SK-N-MC (cell line): Measurements from ENCODE around the gene EEF1AKMT4.
A peak's percentile ranks its signal among the peaks of the same experiment; 100 is the strongest.

Source experiments
- DNase-seq: peaks from one replicate; pipeline ENCODE4 v3.0.0-alpha.2; 2011; ENCODE audit warnings: low read depth, low spot score
- H3K27ac ChIP-seq: fragments of 200-600 bp; sonication (generic); 2 replicates; pipeline ENCODE4 v1.5.1; 2016; ENCODE audit warnings: mixed run types
- H3K36me3 ChIP-seq: fragments of 200-600 bp; sonication (generic); 2 replicates; pipeline ENCODE4 v1.6.1; 2017; ENCODE audit warnings: antibody characterized with exemption, low read length, mixed read lengths; ENCODE audit not compliant: insufficient read depth
- H3K4me3 ChIP-seq: fragments of 200-600 bp; sonication (generic); 2 replicates; pipeline ENCODE4 v1.5.1; 2016
- H3K9ac ChIP-seq: fragments of 200-600 bp; sonication (generic); 2 replicates; pipeline ENCODE4 v1.8.0; 2017; ENCODE audit warnings: mixed run types, mixed read lengths; ENCODE audit not compliant: insufficient read length
- H3K9me3 ChIP-seq: fragments of 200-600 bp; sonication (generic); 2 replicates; pipeline ENCODE4 v1.6.1; 2017; ENCODE audit warnings: low read depth, mild to moderate bottlenecking, antibody characterized with exemption, low read length, moderate library complexity, mixed read lengths
- EZH2 ChIP-seq: fragments of 200-600 bp; sonication (generic); IDR thresholded peaks from one replicate; pipeline ENCODE4 v1.6.1; 2017; ENCODE audit warnings: antibody characterized with exemption
- FOXP2 ChIP-seq: optimal IDR thresholded peaks from 2 replicates; pipeline ENCODE3; 2011; ENCODE audit warnings: mild to moderate bottlenecking, moderate library complexity; ENCODE audit not compliant: insufficient read depth; ENCODE audit errors: extremely low read length, control extremely low read depth
- POLR2AphosphoS5 ChIP-seq: IDR thresholded peaks from 2 replicates; pipeline ENCODE4 v1.6.1; 2012; ENCODE audit warnings: mild to moderate bottlenecking, low read depth, low read length, borderline replicate concordance

Gene EEF1AKMT4

DNA sequence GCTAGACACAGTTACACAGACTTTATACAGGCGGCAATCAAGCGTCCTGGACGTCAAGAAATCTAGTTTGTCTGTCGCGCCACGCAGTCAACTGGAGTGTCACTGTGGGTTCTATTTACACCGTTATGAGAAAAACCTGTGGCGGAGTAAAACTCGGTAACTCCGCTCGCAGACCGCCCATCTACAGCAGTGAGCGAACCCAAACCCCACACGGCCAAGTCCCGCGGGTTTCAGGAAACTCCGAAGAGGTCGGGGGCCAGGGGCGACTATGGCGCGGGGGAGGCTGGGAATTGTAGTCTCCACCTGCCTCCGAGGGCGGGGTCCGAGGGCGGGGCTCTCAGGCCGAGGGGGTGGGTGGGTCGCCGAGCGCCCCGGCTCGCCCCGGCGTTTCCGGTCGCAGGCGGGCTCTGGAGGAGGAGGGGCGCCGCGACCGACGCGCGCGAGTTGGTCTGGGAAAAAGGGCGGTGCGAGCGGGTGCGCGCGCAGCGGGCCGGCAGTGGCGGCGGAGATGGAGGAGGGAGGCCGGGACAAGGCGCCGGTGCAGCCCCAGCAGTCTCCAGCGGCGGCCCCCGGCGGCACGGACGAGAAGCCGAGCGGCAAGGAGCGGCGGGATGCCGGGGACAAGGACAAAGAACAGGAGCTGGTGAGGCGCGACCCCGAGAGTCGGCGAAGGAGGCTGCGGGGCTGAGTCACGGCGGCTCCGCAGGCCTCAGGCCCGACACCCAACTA is 49.5 kb downstream of the EEF1AKMT4 start, which contains the start of gene PSMD2:
TSS of gene PSMD2 (plus strand) at position 483 of the 729 bp plus-strand sequence. CDS start at position 509, 26 bp downstream.
- H3K9ac ChIP-seq = peak within 1 kb of the TSS; percentile 91
- peak; percentile 76 for DNase-seq
- H3K4me3 ChIP-seq = peak within 1 kb of the TSS; percentile 84
- TF ChIP-seq FOXP2 (peak; percentile 80), EZH2 (no peak), POLR2AphosphoS5 (peak; percentile 91)
- H3K27ac ChIP-seq = peak within 1 kb of the TSS; percentile 29; the same call in 1 of the 2 replicates
- peaks cover 41% of the 10 kb centered on the region for H3K36me3 ChIP-seq
- no peaks in the 10 kb centered on the region for H3K9me3 ChIP-seq

- no peak for DNase-seq
- Histone ChIP-seq H3K9me3 (no peaks in the 10 kb centered on the region), H3K4me3 (peak overlapping the region; percentile 84), H3K36me3 (peaks cover 50% of the 10 kb centered on the region), H3K27ac (peak overlapping the region; percentile 29; the same call in 1 of the 2 replicates), H3K9ac (peak overlapping the region; percentile 91)
- TF ChIP-seq FOXP2 (no peak), POLR2AphosphoS5 (no peak), EZH2 (no peak)
Measured at GRCh38 chr3:184299488-184300377, 50.3 kb downstream of the EEF1AKMT4 start.

DNA sequence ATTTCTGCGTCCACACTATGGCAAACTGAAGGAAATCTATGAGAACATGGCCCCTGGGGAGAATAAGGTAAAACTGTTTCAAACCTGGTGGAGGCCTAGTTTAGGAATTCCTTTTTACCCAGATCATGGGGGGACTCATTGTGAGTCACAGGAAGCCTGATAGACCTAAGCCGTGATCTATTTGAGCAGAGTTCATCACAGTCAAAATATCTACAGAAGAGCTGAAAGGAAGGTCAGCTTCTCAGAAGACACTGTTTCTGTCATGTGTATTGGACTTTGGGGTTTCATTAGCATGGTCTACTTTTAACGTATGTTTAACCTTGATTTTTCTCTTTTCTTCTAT is 50.9 kb downstream of the EEF1AKMT4 start:
- TF ChIP-seq POLR2AphosphoS5 (no peak), FOXP2 (no peak), EZH2 (no peak)

GRCh38 chr3:184305577-184305976 is 56.1 kb downstream of the EEF1AKMT4 start:
- no peak for TF ChIP-seq EZH2
- no peak for TF ChIP-seq FOXP2
- no peak for TF ChIP-seq POLR2AphosphoS5
- Histone ChIP-seq H3K9me3 (no peaks in the 10 kb centered on the region), H3K9ac (no peak overlapping the region), H3K4me3 (no peak overlapping the region), H3K36me3 (peaks cover 91% of the 10 kb centered on the region), H3K27ac (no peak overlapping the region)
- DNase-seq = no peak

More for the DNA sequence above, 50.9 kb downstream of the EEF1AKMT4 start:
- Histone ChIP-seq H3K9me3 (no peaks in the 10 kb centered on the region), H3K27ac (no peak overlapping the region), H3K4me3 (peak overlapping the region; percentile 84), H3K9ac (peak overlapping the region; percentile 91), H3K36me3 (peaks cover 56% of the 10 kb centered on the region)
- DNase-seq = no peak

- Histone ChIP-seq H3K9me3 (no peaks in the 10 kb centered on the region), H3K36me3 (peaks cover 82% of the 10 kb centered on the region), H3K27ac (no peak overlapping the region), H3K4me3 (no peak overlapping the region), H3K9ac (no peak overlapping the region)
- no peak for TF ChIP-seq EZH2
- TF ChIP-seq FOXP2 = no peak
- no peak for TF ChIP-seq POLR2AphosphoS5
- DNase-seq = no peak
Measured at GRCh38 chr3:184306341-184306972, 57.0 kb downstream of the EEF1AKMT4 start.

- no peaks in the 10 kb centered on the region for H3K9me3 ChIP-seq
- DNase-seq = no peak
- no peak overlapping the region for H3K9ac ChIP-seq
- no peak overlapping the region for H3K4me3 ChIP-seq
- no peak overlapping the region for H3K27ac ChIP-seq
- peaks cover 67% of the 10 kb centered on the region for H3K36me3 ChIP-seq
- TF ChIP-seq POLR2AphosphoS5 (no peak), FOXP2 (no peak), EZH2 (no peak)
Measured at GRCh38 chr3:184307915-184308314, 58.4 kb downstream of the EEF1AKMT4 start.
